ENCODE data around the gene DUSP5. TPM values are rescaled to one million over a fixed set of nuclear protein-coding genes. Genes with fewer than 3 reads are reported as not detected.

The DUSP5 gene
- total and polyA plus RNA-seq, 2 of the 8 experiments (the other 6 are each of a cell fraction or from before 2014, with no cell fraction given) = 13.6 to 30.3 TPM

DNA sequence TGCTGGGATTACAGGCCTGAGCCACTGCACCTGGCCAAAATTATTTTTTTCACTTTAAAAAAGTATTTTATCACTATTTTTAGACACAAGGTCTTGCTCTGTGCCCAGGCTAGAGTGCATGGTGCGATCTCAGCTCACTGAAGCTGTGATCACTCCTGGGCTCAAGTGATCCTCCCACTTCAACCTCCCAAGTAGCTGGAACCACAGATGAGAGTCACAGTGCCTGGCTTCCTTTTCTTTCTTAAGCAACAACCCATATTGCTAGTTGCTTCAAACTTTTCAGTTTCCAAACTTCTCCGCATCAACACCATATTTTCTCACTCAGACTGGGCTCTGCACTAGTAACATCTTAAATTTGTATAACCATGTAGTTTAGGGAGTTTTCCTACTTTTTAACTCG lies 60.3 kb downstream of the DUSP5 start:
- Histone ChIP-seq H3K9me3 (ENCODE audit: insufficient read depth in 2 of 2, low read depth in 1 of 2, low read length in 1 of 2) (no peaks in the 10 kb centered on the region), H4K5ac (ENCODE audit: insufficient read length, low read depth, low read length) (no peak overlapping the region), H4K8ac (ENCODE audit: extremely low read depth, insufficient read depth, low read length) (no peak overlapping the region), H3K79me1 (ENCODE audit: low read depth, low read length) (no peaks in the 10 kb centered on the region), H2BK5ac (ENCODE audit: low read depth, low read length) (no peak overlapping the region), H3K4me1 (replicated peaks in 1 of 4; ENCODE audit: control insufficient read depth in 3 of 4, insufficient read depth in 4 of 4, low read length in 3 of 4) (peaks cover 0 to 7% (median 1%) of the 10 kb centered on the region in 4 experiments; a peak in 4 of 7 replicates), H3K18ac (ENCODE audit: extremely low read depth, low read length) (no peak overlapping the region), H3K4me2 (ENCODE audit: insufficient read depth in 1 of 2, low read depth in 2 of 2, low read length in 2 of 2) (no peak overlapping the region), H3K9ac (replicated peaks in 1 of 4; ENCODE audit: extremely low read depth in 1 of 4, low read depth in 3 of 4, low read length in 3 of 4) (no peak overlapping the region), H3K27me3 (replicated peaks in 1 of 4; ENCODE audit: control insufficient read depth in 3 of 4, extremely low read depth in 1 of 4, insufficient read depth in 3 of 4, low read length in 3 of 4) (no peaks in the 10 kb centered on the region), H3K4ac (replicated peaks; ENCODE audit: insufficient read length, low read depth, low read length) (no peak overlapping the region), H3K4me3 (ENCODE audit: extremely low read depth in 1 of 4, insufficient read depth in 2 of 4, low read depth in 3 of 4, low read length in 4 of 4) (no peak overlapping the region), H3K56ac (replicated peaks; ENCODE audit: insufficient read length, low read depth, low read length) (no peak overlapping the region), H2AK5ac (ENCODE audit: low read depth, low read length) (no peak overlapping the region), H3K27ac (ENCODE audit: low read depth, low read length) (no peak overlapping the region), H3K14ac (ENCODE audit: insufficient read length) (no peak overlapping the region), H2BK120ac (replicated peaks; ENCODE audit: low read depth, low read length) (no peak overlapping the region), H3K79me2 (ENCODE audit: control insufficient read depth in 1 of 2, insufficient read depth in 2 of 2, low read length in 2 of 2) (no peaks in the 10 kb centered on the region), H3K23ac (ENCODE audit: insufficient read length) (no peak overlapping the region), H3K23me2 (ENCODE audit: low read depth, low read length) (no peaks in the 10 kb centered on the region), H4K91ac (replicated peaks; ENCODE audit: insufficient read length, low read length) (no peak overlapping the region), H2AFZ (ENCODE audit: low read length) (no peak overlapping the region), H2BK12ac (ENCODE audit: low read depth, low read length) (no peak overlapping the region), H2BK20ac (ENCODE audit: low read length) (no peak overlapping the region), H4K20me1 (replicated peaks in 1 of 2; ENCODE audit: control insufficient read depth in 1 of 2, insufficient read depth in 2 of 2, low read length in 2 of 2) (no peaks in the 10 kb centered on the region), H2BK15ac (ENCODE audit: low read length) (no peak overlapping the region; the same call in 1 of the 2 replicates), H3K36me3 (ENCODE audit: control insufficient read depth in 2 of 4, insufficient read depth in 4 of 4, low read length in 3 of 4) (no peaks in the 10 kb centered on the region)
- CTCF ChIA-PET (ENCODE audit: partially characterized antibody) = interaction anchor here (0.6 to 2.4 kb wide), 9 partner anchors 7 to 390 kb away, joined by 3 to 13 read pairs (median 3); no protein-coding TSS in a partner anchor
- no peak for FAIRE-seq
- DNase-seq (ENCODE audit: low read depth in 1 of 2, low spot score in 2 of 2) = no peak
- WGBS, 2 experiments (ENCODE audit: extremely low coverage in 1 of 2, insufficient coverage in 1 of 2, insufficient read length in 1 of 2, insufficient replicate concordance in 2 of 2, low coverage in 1 of 2, low lambda C conversion rate in 2 of 2, missing lambda C conversion rate in 1 of 2) = 78 to 100% methylated on average over 1 to 3 of the region's 3 CpGs
- no peak for TF ChIP-seq CTBP2 (IDR thresholded peaks at IDR 0.05; ENCODE audit: borderline replicate concordance, insufficient read depth, insufficient read length, low read length)
- TF ChIP-seq POU5F1 (IDR thresholded peaks at IDR 0.05; ENCODE audit: low read depth, low read length) = no peak
- TF ChIP-seq MAX (IDR thresholded peaks at IDR 0.05) = no peak
- TF ChIP-seq JUN (IDR thresholded peaks at IDR 0.05; ENCODE audit: low read depth, low read length) = no peak
- no peak for TF ChIP-seq SP2 (IDR thresholded peaks at IDR 0.05; ENCODE audit: low read length)
- POLR2A ChIA-PET (ENCODE audit: partially characterized antibody) = interaction anchor here (0.6 to 3.4 kb wide), 6 partner anchors 9 to 440 kb away, joined by 3 to 14 read pairs (median 4); partner anchors contain the start of genes RBM20, SMC3 and SMNDC1
